Gastroesophageal sphincter (tissue), 4 donors: ENCODE measurements around the gene ZGRF1. TPM values are rescaled to one million over a fixed set of nuclear protein-coding genes. Genes with fewer than 3 reads are reported as not detected.
"Not testable (repeated sequence)": the region's sequence is repeated elsewhere in the genome, so short reads cannot be mapped to it uniquely, and the experiment has no call there.

Experiments
- ATAC-seq: fragments of 150-250 bp; one replicate; pipeline ENCODE4 v1.9.1; 2016; ENCODE audit warnings: mild to moderate bottlenecking, moderate library complexity
- H3K27ac ChIP-seq, 4 donors: fragments of 200-600 bp; sonication (generic) in 3 of 4; 1 replicate in 3 of 4; 2 replicates in 1 of 4; pipeline ENCODE4 v1.5.1; 2016 to 2019
- H3K27me3 ChIP-seq: fragments of 200-600 bp; sonication (generic); one replicate; pipeline ENCODE4 v1.5.1; 2019
- H3K36me3 ChIP-seq, 2 donors: fragments of 200-600 bp; sonication (generic); one replicate each; pipeline ENCODE4 v1.5.1; 2019; ENCODE audit warnings: control low read depth in 1 of 2
- H3K4me1 ChIP-seq, 3 donors: fragments of 200-600 bp; sonication (generic); 1 replicate in 2 of 3; 2 replicates in 1 of 3; pipeline ENCODE4 v1.5.1; 2016 to 2019; ENCODE audit warnings: control low read depth in 2 of 3
- H3K4me3 ChIP-seq, 2 donors: fragments of 200-600 bp; sonication (generic); one replicate each; pipeline ENCODE4 v1.5.1; 2019; ENCODE audit warnings: mild to moderate bottlenecking in 1 of 2, moderate library complexity in 1 of 2
- H3K9me3 ChIP-seq, 3 donors: fragments of 200-600 bp; sonication (generic); one replicate each; pipeline ENCODE4 v1.5.1; 2017 to 2019; ENCODE audit warnings: control low read depth in 2 of 3
- EP300 ChIP-seq: sonication (generic); formaldehyde crosslinking; IDR thresholded peaks from one replicate; pipeline ENCODE4 v1.6.1; 2017; ENCODE audit warnings: antibody characterized with exemption, mild to moderate bottlenecking
- POLR2A ChIP-seq, 2 donors: fragments of 450-650 bp; IDR thresholded peaks; one replicate each; pipeline ENCODE4 v1.6.1; 2017; ENCODE audit warnings: antibody characterized with exemption in 2 of 2, mild to moderate bottlenecking in 2 of 2, moderate library complexity in 1 of 2
- POLR2AphosphoS5 ChIP-seq: sonication (generic); formaldehyde crosslinking; IDR thresholded peaks from one replicate; pipeline ENCODE4 v1.6.1; 2017; ENCODE audit warnings: antibody characterized with exemption
- WGBS, 2 donors: methylation state at CpG; one replicate each; pipeline ENCODE4 v1.1.5; 2018; ENCODE audit warnings: low coverage in 1 of 2; 5-methylcytosine and 5-hydroxymethylcytosine counted together
- total RNA-seq, 4 donors: library from RNA; depleted of rRNA; stranded (reverse); fragments of >200 nt; gene quantifications; one replicate each; pipeline ENCODE4 v1.1.0, GENCODE V29; 2016
- TF ChIP-seq, protein P1 (sequence below), 4 experiments: fragments of 200-600 bp in 2 of 4; fragments of 450-650 bp in 2 of 4; sonication (generic) in 1 of 4; IDR thresholded peaks; one replicate each; pipeline ENCODE4 v1.5.1; 2017 to 2019; ENCODE audit warnings: antibody characterized with exemption in 4 of 4, mild to moderate bottlenecking in 2 of 4, moderate library complexity in 2 of 4

ZGRF1 gene
- total RNA-seq, 4 donors from 2014 or later, result 2.8 to 4.7 (median 3.9) TPM

- Histone ChIP-seq H3K27ac (no peak overlapping the region), H3K27me3 (no peaks in the 10 kb centered on the region), H3K4me1 (no peaks in the 10 kb centered on the region), H3K36me3 (no peaks in the 10 kb centered on the region), H3K4me3 (no peak overlapping the region), H3K9me3 (no peaks in the 10 kb centered on the region)
- TF ChIP-seq POLR2AphosphoS5 (no peak), EP300 (no peak), POLR2A (IDR thresholded peaks at IDR 0.05) (no peak)
- TF ChIP-seq, protein P1, sequence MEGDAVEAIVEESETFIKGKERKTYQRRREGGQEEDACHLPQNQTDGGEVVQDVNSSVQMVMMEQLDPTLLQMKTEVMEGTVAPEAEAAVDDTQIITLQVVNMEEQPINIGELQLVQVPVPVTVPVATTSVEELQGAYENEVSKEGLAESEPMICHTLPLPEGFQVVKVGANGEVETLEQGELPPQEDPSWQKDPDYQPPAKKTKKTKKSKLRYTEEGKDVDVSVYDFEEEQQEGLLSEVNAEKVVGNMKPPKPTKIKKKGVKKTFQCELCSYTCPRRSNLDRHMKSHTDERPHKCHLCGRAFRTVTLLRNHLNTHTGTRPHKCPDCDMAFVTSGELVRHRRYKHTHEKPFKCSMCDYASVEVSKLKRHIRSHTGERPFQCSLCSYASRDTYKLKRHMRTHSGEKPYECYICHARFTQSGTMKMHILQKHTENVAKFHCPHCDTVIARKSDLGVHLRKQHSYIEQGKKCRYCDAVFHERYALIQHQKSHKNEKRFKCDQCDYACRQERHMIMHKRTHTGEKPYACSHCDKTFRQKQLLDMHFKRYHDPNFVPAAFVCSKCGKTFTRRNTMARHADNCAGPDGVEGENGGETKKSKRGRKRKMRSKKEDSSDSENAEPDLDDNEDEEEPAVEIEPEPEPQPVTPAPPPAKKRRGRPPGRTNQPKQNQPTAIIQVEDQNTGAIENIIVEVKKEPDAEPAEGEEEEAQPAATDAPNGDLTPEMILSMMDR (IDR thresholded peaks at IDR 0.05), result no peak
- WGBS, 2 donors, result 88 to 100% methylated on average over 2 of the region's 2 CpGs
- ATAC-seq, result no peak
Measured at GRCh38 chr4:112562254-112562879, 74.3 kb downstream of the ZGRF1 start.

DNA sequence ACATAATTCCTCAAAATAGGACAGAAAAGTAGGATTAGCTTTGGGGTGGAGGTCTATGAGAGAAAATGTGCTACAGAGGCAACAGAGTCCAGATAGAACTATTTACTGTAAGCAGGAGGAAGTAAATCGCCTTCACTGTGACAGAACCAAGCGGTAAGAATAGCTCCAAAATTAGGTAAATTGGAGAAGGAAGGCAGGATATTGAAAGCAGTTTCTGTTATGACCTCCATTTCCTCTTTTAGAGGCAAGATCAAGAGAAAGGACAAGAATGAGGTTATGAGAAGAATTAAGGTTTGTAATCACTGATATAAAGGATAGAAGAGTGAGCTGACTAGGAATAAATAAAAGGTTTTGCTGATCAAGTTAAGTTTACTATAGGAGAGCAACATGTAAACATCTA lies 76.6 kb downstream of the ZGRF1 start:
- Histone ChIP-seq H3K4me3 (no peak overlapping the region), H3K27me3 (no peaks in the 10 kb centered on the region), H3K27ac (no peak overlapping the region), H3K9me3 (no peaks in the 10 kb centered on the region), H3K36me3 (no peaks in the 10 kb centered on the region), H3K4me1 (no peaks in the 10 kb centered on the region)
- ATAC-seq, result no peak
- WGBS, 2 donors, result 92 to 100% methylated on average over 2 of the region's 2 CpGs
- TF ChIP-seq, protein P1 (IDR thresholded peaks at IDR 0.05), result no peak
- TF ChIP-seq EP300 (no peak), POLR2AphosphoS5 (no peak), POLR2A (IDR thresholded peaks at IDR 0.05) (no peak)

GRCh38 chr4:112559053-112559452 lies 77.7 kb downstream of the ZGRF1 start:
- WGBS, 2 donors, result 92 to 93% methylated on average over 2 to 3 of the region's 3 CpGs
- no peak for ATAC-seq
- no peaks in the 10 kb centered on the region for H3K36me3 ChIP-seq
- no peak overlapping the region for H3K27ac ChIP-seq
- no peak overlapping the region for H3K4me3 ChIP-seq
- no peak for TF ChIP-seq POLR2AphosphoS5
- no peak for TF ChIP-seq POLR2A (IDR thresholded peaks at IDR 0.05)
- TF ChIP-seq EP300, result no peak
- TF ChIP-seq, protein P1 (IDR thresholded peaks at IDR 0.05), result no peak
- no peaks in the 10 kb centered on the region for H3K4me1 ChIP-seq
- H3K27me3 ChIP-seq, result no peaks in the 10 kb centered on the region
- H3K9me3 ChIP-seq, result no peaks in the 10 kb centered on the region

- H3K27me3 ChIP-seq, result no peaks in the 10 kb centered on the region
- no peak for ATAC-seq
- H3K9me3 ChIP-seq, result no peaks in the 10 kb centered on the region
- TF ChIP-seq EP300, result no peak
- TF ChIP-seq POLR2AphosphoS5, result no peak
- TF ChIP-seq POLR2A (IDR thresholded peaks at IDR 0.05), result no peak
- TF ChIP-seq, protein P1 (IDR thresholded peaks at IDR 0.05), result no peak
- 86 to 96% methylated on average over 1 to 2 of the region's 2 CpGs for WGBS, 2 donors
- H3K4me3 ChIP-seq, result no peak overlapping the region
- H3K27ac ChIP-seq, result no peak overlapping the region
- no peaks in the 10 kb centered on the region for H3K36me3 ChIP-seq
- no peaks in the 10 kb centered on the region for H3K4me1 ChIP-seq
Measured at GRCh38 chr4:112557676-112558411, 78.9 kb downstream of the ZGRF1 start.

GRCh38 chr4:112554271-112554670 lies 82.4 kb downstream of the ZGRF1 start:
- H3K27me3 ChIP-seq, H3K4me1 ChIP-seq, H3K4me3 ChIP-seq, H3K27ac ChIP-seq, H3K36me3 ChIP-seq, ATAC-seq, H3K9me3 ChIP-seq: not testable (repeated sequence)
- WGBS, 2 donors, result 100% methylated on average over 2 of the region's 3 CpGs; no CpG with 5 or more reads in 1 of the 2 donors
